ENCODE data around the gene ERICH3.
"Not testable (repeated sequence)": the region's sequence is repeated elsewhere in the genome, so short reads cannot be mapped to it uniquely, and the experiment has no call there.

Gene ERICH3

DNA sequence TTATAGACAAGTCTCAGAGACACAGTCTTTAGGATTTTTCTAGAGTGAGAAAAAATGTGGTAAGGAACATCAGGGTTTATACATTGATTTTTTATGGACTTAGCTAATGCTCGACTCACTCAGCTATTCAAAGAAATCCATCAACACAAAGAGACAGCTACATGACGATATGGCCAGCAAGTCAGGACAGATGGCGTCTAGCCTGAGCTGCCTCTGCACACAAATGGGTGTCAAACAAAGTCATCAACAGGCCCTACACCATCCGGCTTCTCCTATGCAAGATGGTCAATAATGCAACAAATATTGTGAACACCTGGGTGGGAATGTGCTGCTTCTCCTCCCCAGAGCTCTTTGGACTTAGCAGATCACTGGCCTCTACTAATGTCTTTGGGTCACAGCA, 13.3 kb upstream of the ERICH3 start:
- Mint-ChIP-seq H3K9me3 (no peaks in the 10 kb centered on the region), H3K36me3 (no peaks in the 10 kb centered on the region), H3K27ac (no peak overlapping the region), H3K4me1 (no peaks in the 10 kb centered on the region), H3K4me3 (no peak overlapping the region)
- DNase-seq (ENCODE audit: low spot score in 2 of 2) = no peak
- no peak for ATAC-seq

DNA sequence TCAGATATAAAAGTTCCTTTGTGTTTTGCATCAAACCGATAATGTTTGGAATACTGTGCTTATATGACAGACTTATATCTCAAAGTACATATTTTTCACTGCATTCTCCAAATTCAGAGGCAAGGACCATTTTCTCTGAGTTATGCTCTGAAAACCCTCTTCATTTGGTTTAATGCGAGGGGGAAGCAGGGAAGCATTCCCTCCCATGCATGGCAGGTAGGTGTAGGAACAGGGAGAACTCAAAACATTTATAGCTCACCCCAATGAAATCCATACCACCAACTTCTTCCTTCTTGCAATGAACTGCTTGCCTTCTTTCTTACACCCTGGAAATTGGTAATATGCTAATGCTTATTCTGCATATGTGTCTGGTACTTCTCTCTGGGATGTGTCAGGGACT, 10.7 kb upstream of the ERICH3 start:
- no peak for ATAC-seq
- peaks cover 5% of the 10 kb centered on the region for H3K4me1 Mint-ChIP-seq
- H3K27ac Mint-ChIP-seq = no peak overlapping the region

DNA sequence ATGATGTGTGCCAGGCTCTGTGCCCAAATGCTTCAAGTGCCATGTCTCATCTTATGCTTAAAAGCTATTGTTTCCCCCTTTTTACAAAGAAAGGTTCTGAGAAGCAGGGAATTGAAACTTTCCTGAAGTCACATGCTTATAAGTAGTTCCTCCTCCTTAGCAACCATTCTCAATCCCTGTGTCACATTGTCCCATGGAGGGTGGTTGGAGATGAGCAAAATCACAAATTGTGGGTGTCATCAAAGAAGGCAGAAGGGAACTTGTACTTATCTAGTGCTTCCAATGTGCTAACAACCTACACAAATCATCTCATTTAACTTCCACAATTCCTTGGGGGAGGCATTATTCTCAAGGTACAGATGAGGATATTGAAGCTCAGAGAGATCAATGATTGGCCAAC, 10.1 kb upstream of the ERICH3 start:
- Mint-ChIP-seq H3K4me1 (peaks cover 5% of the 10 kb centered on the region), H3K9me3 (no peaks in the 10 kb centered on the region), H3K4me3 (no peak overlapping the region), H3K27ac (no peak overlapping the region), H3K36me3 (no peaks in the 10 kb centered on the region)
- ATAC-seq = no peak
- DNase-seq (ENCODE audit: low spot score in 2 of 2) = no peak

More for the DNA sequence above, 10.7 kb upstream of the ERICH3 start:
- Mint-ChIP-seq H3K4me3 (no peak overlapping the region), H3K36me3 (no peaks in the 10 kb centered on the region), H3K9me3 (no peaks in the 10 kb centered on the region)
- DNase-seq (ENCODE audit: low spot score in 2 of 2) = no peak

DNA sequence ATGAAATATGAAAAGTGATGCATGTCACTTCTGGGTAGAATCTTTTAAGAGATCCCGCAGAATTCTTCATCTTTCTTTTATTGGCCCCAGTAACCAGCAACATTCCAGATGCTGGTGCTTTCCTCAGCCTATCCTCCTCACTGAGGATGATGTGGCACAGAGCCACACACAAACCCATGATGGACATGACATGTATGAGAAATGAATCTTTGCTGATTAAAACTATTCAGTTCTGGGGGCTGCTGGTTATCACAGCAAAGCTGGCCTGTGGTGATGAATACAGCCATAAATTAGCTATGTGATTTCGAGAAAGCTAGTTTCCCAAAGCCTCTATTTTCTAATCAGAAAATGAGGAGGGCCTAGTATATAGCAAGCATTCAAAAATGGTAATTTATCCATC, 8.3 kb upstream of the ERICH3 start:
- ATAC-seq = peak; percentile 29
- Mint-ChIP-seq H3K9me3 (no peaks in the 10 kb centered on the region), H3K27ac (no peak overlapping the region), H3K36me3 (no peaks in the 10 kb centered on the region), H3K4me3 (no peak overlapping the region), H3K4me1 (peaks cover 5% of the 10 kb centered on the region)
- DNase-seq (ENCODE audit: low spot score in 2 of 2) = no peak

DNA sequence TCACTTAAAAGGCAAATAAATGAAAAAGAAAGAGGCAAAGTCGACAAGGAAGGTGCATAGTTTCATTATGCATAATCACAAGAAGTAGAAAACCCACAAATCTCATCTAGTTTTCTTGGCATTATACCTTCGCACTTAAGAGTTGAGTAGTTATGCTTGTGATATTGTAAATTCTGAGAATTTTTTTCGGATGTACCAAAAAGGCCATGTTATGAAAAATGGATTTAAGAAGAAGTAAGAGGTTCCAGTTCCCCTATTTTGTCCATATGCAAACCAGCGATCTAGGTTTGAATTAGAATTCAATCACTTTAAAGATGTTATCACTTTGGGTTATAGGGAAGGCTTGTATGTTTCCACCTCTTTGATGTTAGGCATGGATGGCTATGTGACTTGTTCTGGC, 7.9 kb upstream of the ERICH3 start:
- H3K27ac Mint-ChIP-seq = no peak overlapping the region
- H3K36me3 Mint-ChIP-seq = no peaks in the 10 kb centered on the region
- peaks cover 5% of the 10 kb centered on the region for H3K4me1 Mint-ChIP-seq
- H3K4me3 Mint-ChIP-seq = no peak overlapping the region
- no peaks in the 10 kb centered on the region for H3K9me3 Mint-ChIP-seq
- ATAC-seq (peak; percentile 67), DNase-seq (ENCODE audit: low spot score in 2 of 2) (no peak)

DNA sequence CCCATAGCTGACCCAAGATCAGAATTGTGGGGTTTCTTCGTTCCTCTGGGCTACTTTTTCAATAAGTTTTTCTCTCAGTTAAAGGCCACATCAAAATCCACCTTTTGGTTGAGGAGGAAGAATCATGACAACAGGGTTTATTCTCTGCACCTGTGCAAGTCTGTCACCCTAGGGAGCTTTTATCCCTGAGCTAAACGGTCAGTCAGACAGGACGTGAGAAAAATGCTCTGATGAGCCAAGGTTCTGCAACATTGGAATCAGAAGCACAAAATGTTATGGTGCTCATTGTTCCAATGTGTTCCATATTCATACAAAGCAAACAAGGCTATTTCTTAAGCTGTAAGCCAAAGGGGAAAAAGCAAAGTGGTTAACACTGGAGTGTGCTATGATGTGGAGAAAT, 7.4 kb upstream of the ERICH3 start:
- H3K9me3 Mint-ChIP-seq = no peaks in the 10 kb centered on the region
- ATAC-seq (no peak), DNase-seq (ENCODE audit: low spot score in 2 of 2) (no peak)
- no peak overlapping the region for H3K27ac Mint-ChIP-seq
- peaks cover 5% of the 10 kb centered on the region for H3K4me1 Mint-ChIP-seq
- H3K36me3 Mint-ChIP-seq = no peaks in the 10 kb centered on the region
- H3K4me3 Mint-ChIP-seq = no peak overlapping the region

DNA sequence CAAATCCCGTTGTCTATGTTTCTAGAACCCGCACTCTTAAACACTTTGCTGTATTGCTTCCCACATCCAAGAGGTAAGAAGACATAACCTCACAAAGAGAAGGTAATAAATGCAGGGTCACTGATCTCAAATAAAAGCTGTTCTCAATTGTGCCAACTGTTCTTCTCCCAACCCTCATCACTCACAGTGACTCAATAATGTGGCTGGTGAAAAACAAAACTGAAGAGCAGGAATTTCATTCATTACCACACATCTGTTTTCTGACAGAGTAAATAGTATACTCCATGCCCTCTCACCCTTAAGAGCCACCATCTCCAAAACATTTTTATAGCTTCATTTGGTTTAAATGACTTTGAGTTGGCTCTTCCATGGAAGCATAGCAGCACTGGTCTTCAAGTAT, 6.2 kb upstream of the ERICH3 start:
- no peak overlapping the region for H3K27ac Mint-ChIP-seq
- peaks cover 5% of the 10 kb centered on the region for H3K4me1 Mint-ChIP-seq

DNA sequence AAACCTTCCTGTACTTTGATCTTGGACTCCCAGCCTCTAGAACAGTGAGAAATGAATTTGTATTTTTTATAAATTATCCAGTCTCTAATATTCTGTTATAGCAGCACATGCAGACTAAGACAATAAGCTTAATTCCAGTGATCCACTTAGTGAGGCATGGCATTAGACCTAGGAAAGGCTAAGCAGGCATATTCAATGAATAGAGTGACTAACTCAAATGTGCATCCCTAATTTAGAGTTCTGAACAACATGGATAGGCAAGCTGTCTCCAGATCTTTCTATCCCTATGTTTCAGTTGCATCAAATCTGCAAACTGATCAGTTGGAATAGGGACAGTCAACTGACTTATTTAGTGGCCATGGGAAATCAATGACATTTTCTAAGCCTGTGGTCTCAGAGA, 4.3 kb upstream of the ERICH3 start:
- ATAC-seq (no peak), DNase-seq (ENCODE audit: low spot score in 2 of 2) (no peak)
- no peak overlapping the region for H3K27ac Mint-ChIP-seq
- H3K4me3 Mint-ChIP-seq = no peak overlapping the region
- H3K36me3 Mint-ChIP-seq = no peaks in the 10 kb centered on the region
- H3K4me1 Mint-ChIP-seq = peaks cover 12% of the 10 kb centered on the region
- no peaks in the 10 kb centered on the region for H3K9me3 Mint-ChIP-seq

More for the DNA sequence above, 6.2 kb upstream of the ERICH3 start:
- Mint-ChIP-seq H3K4me3 (no peak overlapping the region), H3K36me3 (no peaks in the 10 kb centered on the region), H3K9me3 (no peaks in the 10 kb centered on the region)
- ATAC-seq = no peak
- DNase-seq (ENCODE audit: low spot score in 2 of 2) = no peak

DNA sequence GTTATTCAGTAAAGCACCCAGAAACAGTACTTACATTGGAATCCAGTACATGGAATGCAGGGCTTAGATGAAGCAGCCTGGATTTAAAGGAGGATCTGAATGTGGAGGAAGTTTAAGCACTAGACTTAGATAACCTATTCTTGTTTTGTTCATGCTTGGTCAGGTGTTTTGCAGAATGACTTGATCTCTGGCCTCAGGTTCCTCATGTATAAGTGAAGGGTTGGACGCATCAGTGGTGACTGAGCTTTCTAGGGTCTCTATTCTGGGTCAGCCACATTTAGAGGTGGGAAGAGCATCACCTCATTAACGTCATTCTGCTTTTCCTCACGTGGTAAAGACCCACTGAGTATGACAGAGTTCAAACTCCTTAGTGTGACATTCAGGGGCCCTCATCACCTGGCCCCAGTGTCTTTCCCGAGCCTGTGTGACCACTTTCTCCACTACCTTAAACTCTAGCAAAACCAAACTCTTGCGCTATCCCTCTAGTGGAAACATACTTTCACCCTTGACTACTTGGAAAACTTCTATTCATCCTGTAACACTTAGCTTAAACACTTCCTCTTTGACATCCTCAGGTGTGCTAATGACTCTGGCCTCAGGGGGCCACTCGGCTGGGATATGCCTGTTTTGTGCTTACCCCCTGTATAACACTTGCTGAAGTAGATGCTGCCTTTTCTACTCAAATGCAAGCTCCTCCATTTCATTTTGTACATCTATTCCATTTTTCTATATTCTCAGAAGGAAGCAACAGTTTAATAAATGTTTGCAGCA, 871 bp upstream of the ERICH3 start:
- ATAC-seq (no peak), DNase-seq (ENCODE audit: low spot score in 2 of 2) (no peak)
- Mint-ChIP-seq H3K4me3 (no peak overlapping the region), H3K4me1 (peaks cover 7% of the 10 kb centered on the region), H3K9me3 (peaks cover 5% of the 10 kb centered on the region), H3K27ac (no peak overlapping the region), H3K36me3 (no peaks in the 10 kb centered on the region)

DNA sequence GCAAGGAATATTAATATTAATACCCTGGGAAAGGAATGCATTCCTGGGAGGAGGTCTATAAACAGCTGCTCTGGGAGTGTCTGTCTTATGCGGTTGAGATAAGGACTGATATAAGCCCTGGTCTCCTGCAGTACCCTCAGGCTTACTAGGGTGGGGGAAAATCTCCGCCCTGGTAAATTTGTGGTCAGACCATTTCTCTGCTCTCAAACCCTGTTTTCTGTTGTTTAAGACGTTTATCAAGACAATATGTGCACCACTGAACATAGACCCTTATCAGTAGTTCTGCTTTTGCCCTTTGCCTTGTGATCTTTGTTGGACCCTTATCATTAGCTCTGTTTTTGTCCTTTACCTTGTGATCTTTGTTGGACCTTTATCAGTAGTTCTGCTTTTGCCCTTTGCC, 2.7 kb downstream of the ERICH3 start:
- not testable (repeated sequence) for H3K36me3 Mint-ChIP-seq; H3K27ac Mint-ChIP-seq; H3K4me1 Mint-ChIP-seq; H3K4me3 Mint-ChIP-seq; ATAC-seq; H3K9me3 Mint-ChIP-seq; DNase-seq (ENCODE audit: low spot score in 2 of 2)

DNA sequence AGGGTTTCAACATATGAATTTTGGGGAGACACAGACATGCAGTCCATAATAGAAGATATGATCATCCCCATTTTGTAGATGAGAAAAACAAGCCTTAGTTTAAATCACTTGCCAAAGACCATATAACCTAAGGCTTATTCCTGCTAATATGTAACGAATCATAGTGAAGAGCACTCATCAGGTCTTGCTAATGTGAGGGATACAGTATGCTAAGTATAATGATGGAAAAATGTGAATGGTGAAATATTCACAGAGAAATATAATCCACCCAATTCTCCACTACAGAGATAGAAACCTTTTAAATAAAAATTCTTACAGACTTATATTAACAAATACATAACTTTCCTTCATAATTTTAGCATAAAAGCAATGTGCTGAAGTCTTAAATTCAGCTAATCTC, 18.9 kb downstream of the ERICH3 start:
- ATAC-seq (no peak), DNase-seq (ENCODE audit: low spot score in 2 of 2) (no peak)
- Mint-ChIP-seq H3K36me3 (no peaks in the 10 kb centered on the region), H3K9me3 (no peaks in the 10 kb centered on the region), H3K4me1 (peaks cover 4% of the 10 kb centered on the region), H3K27ac (no peak overlapping the region), H3K4me3 (no peak overlapping the region)

DNA sequence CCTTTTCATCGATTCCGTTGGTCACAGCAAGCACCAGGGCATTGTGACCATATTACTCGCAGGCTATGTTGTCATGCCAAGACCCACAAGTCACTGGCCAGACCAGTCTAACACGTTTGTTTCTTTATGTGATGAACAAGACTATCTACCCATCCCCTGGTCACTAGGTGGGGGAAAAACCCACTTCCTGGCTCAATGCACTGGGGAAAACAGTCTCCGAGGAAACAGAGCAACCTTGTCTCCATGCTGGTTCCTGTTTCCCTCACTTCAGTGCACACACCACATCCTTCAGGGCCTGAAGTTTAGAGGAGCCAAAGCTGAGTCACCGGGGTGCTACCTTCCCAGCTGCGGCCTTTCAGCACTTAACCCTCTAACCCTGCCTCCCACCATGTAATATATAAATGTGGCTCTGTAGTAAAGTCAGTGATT, 20.9 kb downstream of the ERICH3 start:
- Mint-ChIP-seq H3K27ac (no peak overlapping the region), H3K4me1 (peaks cover 4% of the 10 kb centered on the region), H3K9me3 (no peaks in the 10 kb centered on the region), H3K4me3 (no peak overlapping the region), H3K36me3 (no peaks in the 10 kb centered on the region)
- ATAC-seq = peak; percentile 52
- no peak for DNase-seq (ENCODE audit: low spot score in 2 of 2)

DNA sequence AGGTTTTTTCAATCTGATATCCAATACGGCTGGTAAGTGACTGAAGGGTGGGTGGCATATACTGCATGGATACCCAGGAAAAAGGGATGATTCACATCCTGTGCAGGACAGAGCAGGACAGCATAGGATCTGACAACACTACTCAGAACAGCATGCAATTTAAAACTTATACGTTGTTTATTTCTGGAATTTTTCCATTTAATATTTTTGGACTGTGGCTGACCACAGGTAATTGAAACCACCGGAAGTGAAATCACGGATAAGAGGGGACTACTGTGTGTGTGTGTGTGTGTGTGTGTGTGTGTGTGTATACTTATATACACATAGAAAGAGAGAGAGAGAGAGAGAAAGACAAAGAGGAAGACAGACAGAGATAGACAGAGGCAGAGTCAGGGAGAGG, 23.0 kb downstream of the ERICH3 start:
- Mint-ChIP-seq H3K9me3 (no peaks in the 10 kb centered on the region), H3K4me3 (no peak overlapping the region), H3K36me3 (no peaks in the 10 kb centered on the region), H3K27ac (no peak overlapping the region), H3K4me1 (peaks cover 4% of the 10 kb centered on the region)
- DNase-seq (ENCODE audit: low spot score in 2 of 2) (no peak), ATAC-seq (no peak)

DNA sequence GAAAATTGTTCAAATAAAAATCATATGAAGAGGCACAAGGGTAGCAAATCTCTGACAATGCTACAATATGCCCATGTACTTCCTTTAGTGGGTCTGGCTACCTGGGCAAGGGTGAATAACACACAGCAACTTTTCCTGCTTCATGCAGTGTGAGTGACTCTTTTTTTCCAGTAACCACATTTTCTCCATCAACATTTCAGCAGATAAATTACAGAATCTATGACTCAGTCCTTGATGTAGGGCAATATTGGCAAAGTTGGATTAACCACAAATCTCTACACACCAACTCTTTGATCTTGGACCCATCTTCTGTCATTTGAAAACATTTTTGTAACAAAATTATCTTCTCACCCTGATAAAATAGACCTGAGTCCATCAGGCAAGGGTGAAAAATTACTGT, 31.7 kb downstream of the ERICH3 start:
- Mint-ChIP-seq H3K27ac (no peak overlapping the region), H3K4me3 (no peak overlapping the region), H3K9me3 (no peaks in the 10 kb centered on the region), H3K4me1 (no peaks in the 10 kb centered on the region), H3K36me3 (no peaks in the 10 kb centered on the region)
- DNase-seq (ENCODE audit: low spot score in 2 of 2) (no peak), ATAC-seq (no peak)

DNA sequence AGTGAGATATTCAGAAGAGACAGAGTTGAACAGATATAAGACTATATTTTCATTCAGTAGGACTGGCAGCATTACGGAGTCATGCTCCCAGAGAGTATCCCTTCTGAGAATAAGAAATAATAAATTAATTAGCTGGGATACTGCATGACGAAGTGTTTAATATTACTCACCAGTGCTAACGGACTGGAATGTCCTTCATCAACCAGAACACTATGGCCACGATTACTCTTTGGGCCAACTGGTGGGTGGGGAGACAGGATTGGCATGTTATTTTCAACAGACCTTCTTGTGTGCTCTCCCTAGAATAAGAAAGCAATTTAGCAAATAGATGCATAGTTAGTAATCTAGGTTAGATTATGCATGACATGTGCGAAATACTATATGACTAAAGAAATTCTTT, 32.4 kb downstream of the ERICH3 start:
- Mint-ChIP-seq H3K36me3 (no peaks in the 10 kb centered on the region), H3K9me3 (no peaks in the 10 kb centered on the region), H3K4me3 (no peak overlapping the region), H3K27ac (no peak overlapping the region), H3K4me1 (no peaks in the 10 kb centered on the region)
- ATAC-seq (no peak), DNase-seq (ENCODE audit: low spot score in 2 of 2) (no peak)

DNA sequence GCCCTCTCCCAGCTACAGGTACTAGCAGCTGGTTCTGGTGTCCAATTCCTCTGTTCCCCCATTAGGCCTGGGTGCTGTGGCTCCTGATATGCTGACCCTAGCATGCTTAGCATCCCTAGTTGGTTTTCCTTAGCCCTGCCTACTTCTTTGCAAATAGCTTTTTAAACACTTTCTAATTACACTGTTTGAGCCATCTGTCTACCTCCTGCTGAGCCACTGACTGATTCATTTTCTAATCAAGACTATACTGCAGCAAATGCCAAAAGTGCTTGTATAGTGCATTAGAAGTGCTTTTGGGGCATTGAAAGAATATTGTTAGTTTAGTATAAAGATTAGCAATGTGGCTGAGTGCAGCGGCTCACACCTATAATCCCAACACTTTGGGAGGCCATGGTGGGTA, 36.3 kb downstream of the ERICH3 start:
- ATAC-seq (no peak), DNase-seq (ENCODE audit: low spot score in 2 of 2) (no peak)
- no peak overlapping the region for H3K4me3 Mint-ChIP-seq
- no peak overlapping the region for H3K27ac Mint-ChIP-seq
- no peaks in the 10 kb centered on the region for H3K4me1 Mint-ChIP-seq
- H3K9me3 Mint-ChIP-seq = no peaks in the 10 kb centered on the region
- no peaks in the 10 kb centered on the region for H3K36me3 Mint-ChIP-seq

DNA sequence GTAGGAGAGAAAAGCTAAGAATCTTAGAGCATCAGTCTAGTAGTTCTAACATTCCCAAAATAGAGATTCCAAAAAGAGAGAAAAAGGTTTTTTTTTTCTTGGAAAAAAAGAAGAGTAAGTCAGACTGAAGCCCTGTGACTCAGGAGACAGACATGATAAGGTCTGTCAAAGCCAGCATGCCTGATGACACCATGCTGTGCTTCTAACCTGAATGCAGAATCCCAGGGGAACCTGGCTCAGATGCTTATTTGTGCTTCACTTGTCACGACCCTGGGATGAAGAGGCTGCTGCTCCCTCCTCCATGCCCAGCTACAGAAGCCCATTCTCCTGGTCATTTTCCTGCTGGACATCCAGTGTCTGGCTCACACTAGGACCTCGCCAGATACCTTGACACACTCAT, 44.3 kb downstream of the ERICH3 start:
- ATAC-seq = peak; percentile 19
- H3K36me3 Mint-ChIP-seq = no peaks in the 10 kb centered on the region
- no peaks in the 10 kb centered on the region for H3K9me3 Mint-ChIP-seq
- H3K27ac Mint-ChIP-seq = no peak overlapping the region
- no peak for DNase-seq (ENCODE audit: low spot score in 2 of 2)
- H3K4me1 Mint-ChIP-seq = no peaks in the 10 kb centered on the region
- H3K4me3 Mint-ChIP-seq = no peak overlapping the region

Measured in stimulated activated effector memory CD8-positive, alpha-beta T cell treated with anti-CD3 and anti-CD28 coated beads, Interleukin-12 subunit alpha, Interleukin-12 subunit beta, amount 100 ng/mL, for 72 hours (primary cell).